ENCODE data around the gene WIZ. TPM values are rescaled to one million over a fixed set of nuclear protein-coding genes. Genes with fewer than 3 reads are reported as not detected.
A peak's percentile ranks its signal among the peaks of the same experiment; 100 is the strongest.

Gene WIZ
- total and polyA plus RNA-seq, 2 of the 4 experiments (the other 2 are of a cell fraction), result 0.90 to 27.1 TPM

DNA sequence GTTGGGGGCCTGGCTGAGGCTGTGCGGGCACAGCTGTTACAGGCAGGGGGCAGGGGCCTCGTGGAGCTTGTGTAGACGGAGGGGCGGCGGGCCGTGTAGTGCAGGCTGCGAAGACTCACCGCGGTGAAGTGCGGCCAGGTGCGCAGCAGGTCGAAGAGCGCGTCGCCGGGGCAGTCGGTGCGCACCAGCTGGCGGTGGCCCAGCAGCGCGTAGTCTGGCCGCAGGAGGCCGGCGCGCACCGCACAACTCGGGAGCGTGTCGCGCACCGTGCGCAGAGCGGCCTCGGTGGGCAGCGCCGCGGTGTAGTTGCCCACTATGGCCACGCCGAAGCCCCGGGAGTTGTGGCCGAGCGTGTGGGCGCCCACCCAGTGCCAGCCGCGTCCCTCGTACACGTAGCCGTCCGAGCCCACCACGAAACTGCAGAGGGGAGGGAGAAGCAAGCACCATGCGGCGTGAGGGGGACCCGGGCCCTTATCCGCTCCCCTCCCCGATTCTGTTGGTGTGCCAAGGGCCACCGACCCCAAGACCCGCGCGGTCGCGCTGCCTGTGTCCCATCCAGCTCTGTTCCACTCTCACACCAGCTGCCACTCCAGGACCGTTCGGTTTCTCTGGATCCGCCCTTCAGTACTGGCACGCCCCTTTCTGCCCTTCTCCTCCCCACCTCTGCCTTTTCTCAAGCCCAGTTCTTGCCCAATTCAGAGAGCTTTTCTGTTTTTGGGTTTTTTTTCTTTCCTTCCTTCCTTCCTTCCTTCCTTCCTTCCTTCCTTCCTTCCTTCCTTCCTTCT is 19.9 kb upstream of the WIZ start:
- H3K27me3 ChIP-seq (ENCODE audit: control insufficient read depth, insufficient read depth, low read length), result peaks cover 18% of the 10 kb centered on the region
- no peak overlapping the region for H2AK5ac ChIP-seq (ENCODE audit: low read depth, low read length)
- ChIA-PET POLR2A (ENCODE audit: unreplicated experiment) (interaction anchor here (0.5 kb wide), 1 partner anchor 64 kb away, joined by 4 read pairs; no protein-coding TSS in a partner anchor), CTCF (no interaction called here)
- intact Hi-C loops (cut with micrococcal nuclease) (no loop called here), in situ Hi-C loops (cut with MboI; ENCODE audit: low sequenced_read_pairs) (loop anchor here (5.0 kb wide), 1 partner anchor 83 kb away; no protein-coding TSS in a partner anchor), dilution Hi-C loops (cut with HindIII; ENCODE audit: low sequenced_read_pairs, unreplicated experiment) (no loop called here)
- no peak overlapping the region for H3K9ac ChIP-seq (ENCODE audit: low read depth, low read length)
- no peak overlapping the region for H3K14ac ChIP-seq (replicated peaks; ENCODE audit: low read depth, low read length)
- TF ChIP-seq MAZ (IDR thresholded peaks at IDR 0.05; ENCODE audit: borderline replicate concordance, low read depth, low read length) (no peak), BHLHE40 (IDR thresholded peaks at IDR 0.05; ENCODE audit: low read depth, low read length) (no peak), RFX5 (IDR thresholded peaks at IDR 0.05; ENCODE audit: low read depth, low read length) (no peak)
- TF ChIP-seq, protein P1, sequence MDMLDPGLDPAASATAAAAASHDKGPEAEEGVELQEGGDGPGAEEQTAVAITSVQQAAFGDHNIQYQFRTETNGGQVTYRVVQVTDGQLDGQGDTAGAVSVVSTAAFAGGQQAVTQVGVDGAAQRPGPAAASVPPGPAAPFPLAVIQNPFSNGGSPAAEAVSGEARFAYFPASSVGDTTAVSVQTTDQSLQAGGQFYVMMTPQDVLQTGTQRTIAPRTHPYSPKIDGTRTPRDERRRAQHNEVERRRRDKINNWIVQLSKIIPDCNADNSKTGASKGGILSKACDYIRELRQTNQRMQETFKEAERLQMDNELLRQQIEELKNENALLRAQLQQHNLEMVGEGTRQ (IDR thresholded peaks at IDR 0.05; ENCODE audit: low read depth, low read length), result no peak
- H2BK15ac ChIP-seq (ENCODE audit: low read depth, low read length), result no peak overlapping the region
- H3K56ac ChIP-seq (ENCODE audit: extremely low read depth, insufficient read depth, low read length), result no peak overlapping the region
- ATAC-seq (ENCODE audit: low read depth), result peak; percentile 44; the same call in 1 of the 2 replicates
- H3K4me2 ChIP-seq (ENCODE audit: low read depth, low read length), result peak overlapping the region; percentile 40; the same call in 1 of the 2 replicates
- H4K20me1 ChIP-seq (ENCODE audit: insufficient read depth, low read length), result no peaks in the 10 kb centered on the region
- no peak overlapping the region for H4K8ac ChIP-seq (ENCODE audit: low read depth in 2 of 2, low read length in 2 of 2)
- no peaks in the 10 kb centered on the region for H3K36me3 ChIP-seq (ENCODE audit: control insufficient read depth, insufficient read depth, low read length)
- DNase-seq, result no peak
- H4K5ac ChIP-seq (ENCODE audit: low read depth, low read length), result no peak overlapping the region
- H3K18ac ChIP-seq (ENCODE audit: low read depth, low read length), result no peak overlapping the region
- H3K4ac ChIP-seq (ENCODE audit: low read depth, low read length), result no peak overlapping the region
- 4% methylated on average over 45 of the region's 65 CpGs; no CpG with 5 or more reads in 1 of the 2 experiments for WGBS, 2 experiments (ENCODE audit: extremely low coverage in 2 of 2, insufficient read length in 1 of 2)
- no peak overlapping the region for H2BK5ac ChIP-seq (ENCODE audit: low read depth, low read length, poor library complexity, severe bottlenecking)
- no peaks in the 10 kb centered on the region for H3K79me1 ChIP-seq (ENCODE audit: low read depth in 1 of 2, low read length in 2 of 2)
- no peak overlapping the region for H3K23ac ChIP-seq (ENCODE audit: low read depth, low read length)
- no peaks in the 10 kb centered on the region for H3K9me3 ChIP-seq (ENCODE audit: control insufficient read depth, insufficient read depth, low read length)
- H3K4me3 ChIP-seq (ENCODE audit: insufficient read depth, low read depth, low read length), result no peak overlapping the region
- H4K91ac ChIP-seq (ENCODE audit: insufficient read depth, low read depth, low read length), result no peak overlapping the region
- H3K27ac ChIP-seq (ENCODE audit: insufficient read depth, low read length), result no peak overlapping the region
- H2AFZ ChIP-seq (replicated peaks; ENCODE audit: low read length, poor library complexity), result peak overlapping the region; percentile 63
- no peak overlapping the region for H2AK9ac ChIP-seq (replicated peaks; ENCODE audit: low read depth, low read length, poor library complexity)
- no peak overlapping the region for H2BK20ac ChIP-seq (ENCODE audit: low read depth, low read length)
- H2BK120ac ChIP-seq (ENCODE audit: low read depth, low read length), result no peak overlapping the region
- no peaks in the 10 kb centered on the region for H3K9me1 ChIP-seq (ENCODE audit: insufficient read depth, low read length)
- H3K4me1 ChIP-seq (ENCODE audit: control insufficient read depth, insufficient read depth, low read length), result no peaks in the 10 kb centered on the region; the same call in 1 of the 2 replicates
- no TSS peak for BruUV-seq (replicated peaks)

All from IMR-90 (cell line).